ENCODE data around the gene ZNF227.

GRCh38 chr19:44236384-44236783 is 24.1 kb downstream of the ZNF227 start:
- TF ChIP-seq, protein P1, sequence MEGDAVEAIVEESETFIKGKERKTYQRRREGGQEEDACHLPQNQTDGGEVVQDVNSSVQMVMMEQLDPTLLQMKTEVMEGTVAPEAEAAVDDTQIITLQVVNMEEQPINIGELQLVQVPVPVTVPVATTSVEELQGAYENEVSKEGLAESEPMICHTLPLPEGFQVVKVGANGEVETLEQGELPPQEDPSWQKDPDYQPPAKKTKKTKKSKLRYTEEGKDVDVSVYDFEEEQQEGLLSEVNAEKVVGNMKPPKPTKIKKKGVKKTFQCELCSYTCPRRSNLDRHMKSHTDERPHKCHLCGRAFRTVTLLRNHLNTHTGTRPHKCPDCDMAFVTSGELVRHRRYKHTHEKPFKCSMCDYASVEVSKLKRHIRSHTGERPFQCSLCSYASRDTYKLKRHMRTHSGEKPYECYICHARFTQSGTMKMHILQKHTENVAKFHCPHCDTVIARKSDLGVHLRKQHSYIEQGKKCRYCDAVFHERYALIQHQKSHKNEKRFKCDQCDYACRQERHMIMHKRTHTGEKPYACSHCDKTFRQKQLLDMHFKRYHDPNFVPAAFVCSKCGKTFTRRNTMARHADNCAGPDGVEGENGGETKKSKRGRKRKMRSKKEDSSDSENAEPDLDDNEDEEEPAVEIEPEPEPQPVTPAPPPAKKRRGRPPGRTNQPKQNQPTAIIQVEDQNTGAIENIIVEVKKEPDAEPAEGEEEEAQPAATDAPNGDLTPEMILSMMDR (IDR thresholded peaks at IDR 0.05): no peak
- TF ChIP-seq EZH2 (IDR thresholded peaks at IDR 0.05) (no peak), EZH2phosphoT487 (IDR thresholded peaks at IDR 0.05) (no peak)

Data from neural progenitor cell (in vitro differentiated cells).